HEK293 (cell line): Measurements from ENCODE around the gene METTL5.
"Not testable (repeated sequence)": the region's sequence is repeated elsewhere in the genome, so short reads cannot be mapped to it uniquely, and the experiment has no call there.

Experiments used
- CTCF ChIA-PET: fragments of 350-600 bp; formaldehyde crosslinking; extraction: SDS; loops from one replicate; lab custom pipeline; 2021; ENCODE audit warnings: antibody characterized with exemption; lab: Yijun Ruan, JAX
- POLR2A ChIA-PET: fragments of 300-600 bp; formaldehyde crosslinking; extraction: SDS; loops from one replicate; lab custom pipeline; 2020; ENCODE audit warnings: antibody characterized with exemption, inconsistent platforms; lab: Yijun Ruan, JAX
- H3K27ac ChIP-seq: fragments of 200-500 bp; sonication (Bioruptor generic); 2 replicates; pipeline ENCODE4 v1.5.1; 2014; ENCODE audit warnings: low read depth, low read length, control low read depth, inconsistent platforms; ENCODE audit errors: extremely low read depth
- H3K36me3 ChIP-seq, 2 experiments: fragments of 200-500 bp in 1 of 2; sonication (Bioruptor generic) in 1 of 2; 1 replicate in 1 of 2; 2 replicates in 1 of 2; pipeline ENCODE4 v1.5.1; 2014 to 2017; ENCODE audit warnings: inconsistent platforms in 2 of 2, low read length in 2 of 2; ENCODE audit not compliant: control insufficient read depth in 2 of 2, insufficient read depth in 1 of 2
- H3K4me1 ChIP-seq: fragments of 200-500 bp; sonication (Bioruptor generic); 2 replicates; pipeline ENCODE4 v1.5.1; 2014; ENCODE audit warnings: mild to moderate bottlenecking, low read length, inconsistent platforms; ENCODE audit not compliant: control insufficient read depth, insufficient read depth
- H3K4me3 ChIP-seq: 2 replicates; pipeline ENCODE4 v1.5.1; 2011; ENCODE audit warnings: low read depth, mild to moderate bottlenecking, control low read depth, low read length, moderate library complexity
- H3K9me3 ChIP-seq: fragments of 200-500 bp; sonication (Bioruptor generic); 2 replicates; pipeline ENCODE4 v1.5.1; 2014; ENCODE audit warnings: low read depth, low read length, inconsistent platforms; ENCODE audit not compliant: control insufficient read depth, insufficient read depth
- FEZF1 ChIP-seq: fragments of 450-650 bp; formaldehyde crosslinking; IDR thresholded peaks from 2 replicates; pipeline ENCODE4 v1.5.1; 2016; ENCODE audit warnings: missing biosample characterization, missing genetic modification characterization
- GLI4 ChIP-seq: fragments of 450-650 bp; formaldehyde crosslinking; IDR thresholded peaks from 2 replicates; pipeline ENCODE4 v1.5.1; 2016; ENCODE audit warnings: missing biosample characterization, missing genetic modification characterization
- KLF1 ChIP-seq: fragments of 450-650 bp; formaldehyde crosslinking; IDR thresholded peaks from 2 replicates; pipeline ENCODE4 v1.5.1; 2016; ENCODE audit warnings: missing biosample characterization, missing genetic modification characterization
- OVOL3 ChIP-seq: fragments of 450-650 bp; formaldehyde crosslinking; IDR thresholded peaks from 2 replicates; pipeline ENCODE4 v1.5.1; 2016; ENCODE audit warnings: missing biosample characterization, missing genetic modification characterization
- PRDM6 ChIP-seq: fragments of 450-650 bp; formaldehyde crosslinking; IDR thresholded peaks from 2 replicates; pipeline ENCODE4 v1.5.1; 2017; ENCODE audit warnings: missing biosample characterization, missing genetic modification characterization
- SALL2 ChIP-seq: fragments of 450-650 bp; formaldehyde crosslinking; IDR thresholded peaks from 2 replicates; pipeline ENCODE4 v1.5.0; 2017; ENCODE audit warnings: missing biosample characterization, mild to moderate bottlenecking, missing genetic modification characterization, borderline replicate concordance
- SP2 ChIP-seq: fragments of 450-650 bp; formaldehyde crosslinking; IDR thresholded peaks from 2 replicates; pipeline ENCODE4 v1.5.1; 2016; ENCODE audit warnings: missing biosample characterization, missing genetic modification characterization
- ZFHX2 ChIP-seq: fragments of 450-650 bp; formaldehyde crosslinking; conservative IDR thresholded peaks from 2 replicates; pipeline ENCODE4 v1.5.1; 2016; ENCODE audit warnings: missing biosample characterization, missing genetic modification characterization
- ZNF121 ChIP-seq: fragments of 450-650 bp; formaldehyde crosslinking; IDR thresholded peaks from 2 replicates; pipeline ENCODE4 v1.5.1; 2016; ENCODE audit warnings: missing biosample characterization, missing genetic modification characterization
- ZNF221 ChIP-seq: fragments of 450-650 bp; formaldehyde crosslinking; IDR thresholded peaks from 2 replicates; pipeline ENCODE4 v1.5.1; 2017; ENCODE audit warnings: missing biosample characterization, missing genetic modification characterization, borderline replicate concordance
- ZNF274 ChIP-seq, 2 experiments: fragments of 200-500 bp in 1 of 2; fragments of 450-650 bp in 1 of 2; sonication (Bioruptor generic) in 1 of 2; formaldehyde crosslinking in 1 of 2; IDR thresholded peaks; 2 replicates each; pipeline versions ENCODE4 v1.5.1 to v1.6.1; 2014 to 2016; ENCODE audit warnings: borderline replicate concordance in 1 of 2, inconsistent platforms in 1 of 2, low read length in 1 of 2, missing biosample characterization in 1 of 2, missing genetic modification characterization in 1 of 2
- ZNF335 ChIP-seq: fragments of 450-650 bp; formaldehyde crosslinking; conservative IDR thresholded peaks from 2 replicates; pipeline ENCODE4 v1.5.1; 2016; ENCODE audit warnings: missing biosample characterization, missing genetic modification characterization
- ZNF341 ChIP-seq: fragments of 450-650 bp; formaldehyde crosslinking; IDR thresholded peaks from 2 replicates; pipeline ENCODE4; 2016; ENCODE audit warnings: low read depth, missing biosample characterization, missing genetic modification characterization
- ZNF521 ChIP-seq: fragments of 450-650 bp; formaldehyde crosslinking; IDR thresholded peaks from 2 replicates; pipeline ENCODE4 v1.5.1; 2017; ENCODE audit warnings: missing biosample characterization, mild to moderate bottlenecking, missing genetic modification characterization
- ZNF530 ChIP-seq: fragments of 450-650 bp; formaldehyde crosslinking; IDR thresholded peaks from 2 replicates; pipeline ENCODE4 v1.5.1; 2016; ENCODE audit warnings: low read depth, missing biosample characterization, missing genetic modification characterization
- ZNF558 ChIP-seq: fragments of 450-650 bp; formaldehyde crosslinking; IDR thresholded peaks from 2 replicates; pipeline ENCODE4 v1.5.1; 2016; ENCODE audit warnings: missing biosample characterization, missing genetic modification characterization
- ZNF600 ChIP-seq: fragments of 450-650 bp; formaldehyde crosslinking; IDR thresholded peaks from 2 replicates; pipeline ENCODE4 v1.5.1; 2016; ENCODE audit warnings: missing biosample characterization, missing genetic modification characterization
- ZNF785 ChIP-seq: fragments of 450-650 bp; formaldehyde crosslinking; IDR thresholded peaks from 2 replicates; pipeline ENCODE4 v1.5.1; 2016; ENCODE audit warnings: missing biosample characterization, missing genetic modification characterization
- ZSCAN16 ChIP-seq: fragments of 450-650 bp; formaldehyde crosslinking; IDR thresholded peaks from 2 replicates; pipeline ENCODE4 v1.5.1; 2016; ENCODE audit warnings: missing biosample characterization, missing genetic modification characterization
- ZXDB ChIP-seq: fragments of 450-650 bp; formaldehyde crosslinking; IDR thresholded peaks from 2 replicates; pipeline ENCODE4 v1.5.1; 2016; ENCODE audit warnings: missing biosample characterization, missing genetic modification characterization
- TF ChIP-seq, protein P1 (sequence below): fragments of 450-650 bp; formaldehyde crosslinking; IDR thresholded peaks from 2 replicates; pipeline ENCODE4 v1.5.0; 2017; ENCODE audit warnings: missing biosample characterization, missing genetic modification characterization, borderline replicate concordance

Gene METTL5

DNA sequence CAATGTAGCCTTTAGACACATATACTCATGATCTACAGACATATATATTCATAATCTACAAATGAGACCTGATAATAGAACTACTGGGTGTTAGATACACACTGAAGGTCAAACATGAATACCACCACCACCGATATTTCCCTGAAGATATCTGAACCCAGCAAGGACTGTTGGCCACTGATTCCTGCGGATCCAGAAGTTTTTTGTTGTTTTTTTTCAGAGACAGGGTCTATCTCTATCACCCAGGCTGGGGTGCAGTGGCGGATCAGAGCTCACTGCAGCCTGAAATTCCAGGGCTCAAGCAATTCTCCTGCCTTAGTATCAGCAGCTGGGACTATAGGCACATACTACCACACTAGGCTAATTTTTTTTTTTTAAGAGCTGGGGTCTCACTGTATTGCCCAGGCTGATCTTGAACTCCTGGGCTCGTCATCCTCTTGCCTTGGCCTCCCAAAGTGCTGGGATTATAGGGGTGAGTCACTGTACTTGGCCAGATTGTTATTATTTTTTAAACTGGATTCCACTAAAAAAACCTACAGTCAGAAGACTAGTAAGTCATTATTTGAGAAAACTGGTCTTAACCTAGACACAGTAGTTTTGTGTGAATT, 1.8 kb downstream of the METTL5 start:
- Histone ChIP-seq H3K4me1 (no peaks in the 10 kb centered on the region; the same call in 1 of the 2 replicates), H3K36me3 (peaks cover 6 to 28% of the 10 kb centered on the region in 2 experiments; a peak in 2 of 3 replicates), H3K4me3 (no peak overlapping the region), H3K9me3 (no peaks in the 10 kb centered on the region), H3K27ac (no peak overlapping the region)
- POLR2A ChIA-PET, result no interaction called here
- CTCF ChIA-PET, result interaction anchor here (0.5 to 1.5 kb wide), 3 partner anchors 9 to 372 kb away, joined by 3 to 5 read pairs (median 3); no protein-coding TSS in a partner anchor
- TF ChIP-seq PRDM6 (tag by site-specific recombination) (no peak), ZNF521 (tag by site-specific recombination) (no peak), ZNF785 (tag by site-specific recombination) (no peak), ZNF341 (no peak), ZNF558 (tag by site-specific recombination) (no peak), ZNF530 (tag by site-specific recombination) (no peak), ZNF221 (tag by site-specific recombination) (no peak), ZNF121 (tag by site-specific recombination) (peak; percentile 83; the same call in 1 of the 2 replicates)
- TF ChIP-seq, all 188 proteins: peak for 1

DNA sequence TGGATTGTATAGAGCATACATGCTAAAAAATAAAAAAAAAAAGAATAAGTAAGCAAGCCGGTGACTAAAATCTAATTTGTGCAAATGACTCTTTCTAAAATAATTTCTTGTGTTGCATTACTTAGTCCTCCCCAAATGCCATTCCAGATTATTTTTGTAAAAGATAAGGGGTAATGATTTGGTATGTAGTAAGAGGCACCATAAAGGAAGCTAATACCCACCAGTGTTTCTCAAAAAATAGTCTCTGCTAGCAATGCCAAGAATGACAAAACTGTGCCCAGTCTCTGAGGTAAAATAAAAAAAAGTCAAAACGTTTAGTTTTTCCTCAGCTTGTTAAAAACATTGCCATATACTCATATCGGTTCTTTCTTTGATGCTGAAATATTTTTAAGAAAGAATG, 2.7 kb downstream of the METTL5 start:
- ChIA-PET POLR2A (no interaction called here), CTCF (interaction anchor here (0.5 to 0.7 kb wide), 4 partner anchors 10 to 371 kb away, joined by 3 to 6 read pairs (median 3); no protein-coding TSS in a partner anchor)
- Histone ChIP-seq H3K4me1 (no peaks in the 10 kb centered on the region; the same call in 1 of the 2 replicates), H3K4me3 (no peak overlapping the region), H3K9me3 (no peaks in the 10 kb centered on the region), H3K27ac (no peak overlapping the region), H3K36me3 (peaks cover 6 to 35% of the 10 kb centered on the region in 2 experiments; a peak in 2 of 3 replicates)
- peak; percentile 65 for TF ChIP-seq PRDM6 (tag by site-specific recombination)
- no peak for TF ChIP-seq ZNF335 (tag by site-specific recombination)
- TF ChIP-seq, all 188 proteins: peak for 1

GRCh38 chr2:169820101-169820500, 4.6 kb downstream of the METTL5 start:
- ChIA-PET CTCF (interaction anchor here (0.6 to 0.8 kb wide), 2 partner anchors 57 to 374 kb away, joined by 3 to 4 read pairs; no protein-coding TSS in a partner anchor), POLR2A (interaction anchor here (0.6 kb wide), 1 partner anchor 90 kb away, joined by 3 read pairs; no protein-coding TSS in a partner anchor)
- peaks cover 10 to 52% of the 10 kb centered on the region in 2 experiments for H3K36me3 ChIP-seq

DNA sequence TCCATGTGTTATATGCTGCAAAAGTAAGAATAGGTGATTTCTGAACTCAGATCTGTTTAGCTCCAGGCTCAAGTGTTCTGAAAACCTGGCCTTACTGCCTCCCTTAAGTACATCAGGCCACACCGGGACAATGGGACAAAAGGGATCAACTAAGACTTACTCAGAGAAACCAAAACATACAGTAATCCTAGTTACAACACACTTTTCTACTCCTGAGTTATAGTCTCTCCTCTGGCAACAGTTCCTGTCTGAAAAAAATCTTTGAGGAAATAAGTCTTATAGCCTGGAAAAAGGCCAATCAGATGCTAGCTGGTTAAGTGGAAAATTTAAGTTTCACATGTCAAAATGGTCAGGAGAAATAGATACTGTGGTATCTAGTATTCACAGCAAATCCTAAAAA, 5.6 kb downstream of the METTL5 start:
- Histone ChIP-seq H3K4me1 (no peaks in the 10 kb centered on the region; the same call in 1 of the 2 replicates), H3K4me3 (no peak overlapping the region), H3K9me3 (no peaks in the 10 kb centered on the region), H3K27ac (no peak overlapping the region), H3K36me3 (peaks cover 20 to 60% of the 10 kb centered on the region in 2 experiments)
- POLR2A ChIA-PET, result no interaction called here
- CTCF ChIA-PET, result interaction anchor here (0.6 to 0.8 kb wide), 2 partner anchors 82 to 993 kb away, joined by 3 to 4 read pairs; no protein-coding TSS in a partner anchor
- TF ChIP-seq SALL2 (no peak), ZNF274 (IDR thresholded peaks at IDR 0.05; ENCODE audit: low read length) (no peak), ZNF274 (tag by site-specific recombination; IDR thresholded peaks at IDR 0.05; ENCODE audit: borderline replicate concordance) (no peak), FEZF1 (no peak), ZSCAN16 (tag by site-specific recombination) (0 out of 2 replicates have a peak, but pooled peaks have one; percentile 33), GLI4 (no peak), ZXDB (tag by site-specific recombination) (no peak), ZNF341 (no peak), SP2 (tag by site-specific recombination) (no peak), OVOL3 (no peak)
- TF ChIP-seq, protein P1, sequence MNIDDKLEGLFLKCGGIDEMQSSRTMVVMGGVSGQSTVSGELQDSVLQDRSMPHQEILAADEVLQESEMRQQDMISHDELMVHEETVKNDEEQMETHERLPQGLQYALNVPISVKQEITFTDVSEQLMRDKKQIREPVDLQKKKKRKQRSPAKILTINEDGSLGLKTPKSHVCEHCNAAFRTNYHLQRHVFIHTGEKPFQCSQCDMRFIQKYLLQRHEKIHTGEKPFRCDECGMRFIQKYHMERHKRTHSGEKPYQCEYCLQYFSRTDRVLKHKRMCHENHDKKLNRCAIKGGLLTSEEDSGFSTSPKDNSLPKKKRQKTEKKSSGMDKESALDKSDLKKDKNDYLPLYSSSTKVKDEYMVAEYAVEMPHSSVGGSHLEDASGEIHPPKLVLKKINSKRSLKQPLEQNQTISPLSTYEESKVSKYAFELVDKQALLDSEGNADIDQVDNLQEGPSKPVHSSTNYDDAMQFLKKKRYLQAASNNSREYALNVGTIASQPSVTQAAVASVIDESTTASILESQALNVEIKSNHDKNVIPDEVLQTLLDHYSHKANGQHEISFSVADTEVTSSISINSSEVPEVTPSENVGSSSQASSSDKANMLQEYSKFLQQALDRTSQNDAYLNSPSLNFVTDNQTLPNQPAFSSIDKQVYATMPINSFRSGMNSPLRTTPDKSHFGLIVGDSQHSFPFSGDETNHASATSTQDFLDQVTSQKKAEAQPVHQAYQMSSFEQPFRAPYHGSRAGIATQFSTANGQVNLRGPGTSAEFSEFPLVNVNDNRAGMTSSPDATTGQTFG (tag by site-specific recombination), result no peak

More at GRCh38 chr2:169820101-169820500, 4.6 kb downstream of the METTL5 start:
- TF ChIP-seq ZFHX2 (tag by site-specific recombination) (0 out of 2 replicates have a peak, but pooled peaks have one; percentile 7), ZNF600 (tag by site-specific recombination) (peak; percentile 50; the same call in 1 of the 2 replicates), KLF1 (tag by site-specific recombination) (peak; percentile 85)
- TF ChIP-seq, all 188 proteins: peak for 3; not testable (repeated sequence) for 185
- H3K9me3 ChIP-seq, H3K27ac ChIP-seq, H3K4me1 ChIP-seq, H3K4me3 ChIP-seq: not testable (repeated sequence)
